ENCODE data around the gene BCL2L2.

DNA sequence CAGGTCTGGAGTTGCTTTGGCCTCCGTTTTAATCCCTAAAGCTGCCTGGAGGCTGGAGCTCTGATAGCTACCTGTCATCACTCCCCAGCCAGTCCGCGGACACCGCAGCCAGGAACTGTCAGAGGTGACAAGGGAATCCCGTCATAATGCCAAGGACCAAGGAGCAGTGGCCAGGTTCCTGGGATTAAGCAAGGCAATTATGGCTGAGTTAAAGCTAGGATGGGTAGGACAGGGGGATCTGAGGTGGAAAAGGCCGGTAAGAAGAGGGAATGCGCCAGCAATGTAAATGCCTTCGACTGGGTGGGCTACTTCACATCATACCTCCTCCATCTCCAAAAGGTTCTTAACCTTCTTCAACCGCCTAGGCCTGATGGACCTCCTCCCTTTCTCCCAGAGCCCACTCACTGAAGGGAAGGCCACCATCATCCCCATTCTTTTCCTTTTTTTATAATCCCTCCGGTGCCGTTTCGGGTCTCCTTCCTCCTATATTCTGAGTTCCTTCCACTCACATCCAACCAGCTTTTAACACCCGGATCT is 5.9 kb upstream of the BCL2L2 start:
- TF ChIP-seq, protein P1, sequence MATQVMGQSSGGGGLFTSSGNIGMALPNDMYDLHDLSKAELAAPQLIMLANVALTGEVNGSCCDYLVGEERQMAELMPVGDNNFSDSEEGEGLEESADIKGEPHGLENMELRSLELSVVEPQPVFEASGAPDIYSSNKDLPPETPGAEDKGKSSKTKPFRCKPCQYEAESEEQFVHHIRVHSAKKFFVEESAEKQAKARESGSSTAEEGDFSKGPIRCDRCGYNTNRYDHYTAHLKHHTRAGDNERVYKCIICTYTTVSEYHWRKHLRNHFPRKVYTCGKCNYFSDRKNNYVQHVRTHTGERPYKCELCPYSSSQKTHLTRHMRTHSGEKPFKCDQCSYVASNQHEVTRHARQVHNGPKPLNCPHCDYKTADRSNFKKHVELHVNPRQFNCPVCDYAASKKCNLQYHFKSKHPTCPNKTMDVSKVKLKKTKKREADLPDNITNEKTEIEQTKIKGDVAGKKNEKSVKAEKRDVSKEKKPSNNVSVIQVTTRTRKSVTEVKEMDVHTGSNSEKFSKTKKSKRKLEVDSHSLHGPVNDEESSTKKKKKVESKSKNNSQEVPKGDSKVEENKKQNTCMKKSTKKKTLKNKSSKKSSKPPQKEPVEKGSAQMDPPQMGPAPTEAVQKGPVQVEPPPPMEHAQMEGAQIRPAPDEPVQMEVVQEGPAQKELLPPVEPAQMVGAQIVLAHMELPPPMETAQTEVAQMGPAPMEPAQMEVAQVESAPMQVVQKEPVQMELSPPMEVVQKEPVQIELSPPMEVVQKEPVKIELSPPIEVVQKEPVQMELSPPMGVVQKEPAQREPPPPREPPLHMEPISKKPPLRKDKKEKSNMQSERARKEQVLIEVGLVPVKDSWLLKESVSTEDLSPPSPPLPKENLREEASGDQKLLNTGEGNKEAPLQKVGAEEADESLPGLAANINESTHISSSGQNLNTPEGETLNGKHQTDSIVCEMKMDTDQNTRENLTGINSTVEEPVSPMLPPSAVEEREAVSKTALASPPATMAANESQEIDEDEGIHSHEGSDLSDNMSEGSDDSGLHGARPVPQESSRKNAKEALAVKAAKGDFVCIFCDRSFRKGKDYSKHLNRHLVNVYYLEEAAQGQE (IDR thresholded peaks at IDR 0.05; ENCODE audit: insufficient replicate concordance, low read depth), result no peak
- TF ChIP-seq POLR2AphosphoS5 (IDR thresholded peaks at IDR 0.05; ENCODE audit: low read depth), result no peak
- TF ChIP-seq, protein P2, sequence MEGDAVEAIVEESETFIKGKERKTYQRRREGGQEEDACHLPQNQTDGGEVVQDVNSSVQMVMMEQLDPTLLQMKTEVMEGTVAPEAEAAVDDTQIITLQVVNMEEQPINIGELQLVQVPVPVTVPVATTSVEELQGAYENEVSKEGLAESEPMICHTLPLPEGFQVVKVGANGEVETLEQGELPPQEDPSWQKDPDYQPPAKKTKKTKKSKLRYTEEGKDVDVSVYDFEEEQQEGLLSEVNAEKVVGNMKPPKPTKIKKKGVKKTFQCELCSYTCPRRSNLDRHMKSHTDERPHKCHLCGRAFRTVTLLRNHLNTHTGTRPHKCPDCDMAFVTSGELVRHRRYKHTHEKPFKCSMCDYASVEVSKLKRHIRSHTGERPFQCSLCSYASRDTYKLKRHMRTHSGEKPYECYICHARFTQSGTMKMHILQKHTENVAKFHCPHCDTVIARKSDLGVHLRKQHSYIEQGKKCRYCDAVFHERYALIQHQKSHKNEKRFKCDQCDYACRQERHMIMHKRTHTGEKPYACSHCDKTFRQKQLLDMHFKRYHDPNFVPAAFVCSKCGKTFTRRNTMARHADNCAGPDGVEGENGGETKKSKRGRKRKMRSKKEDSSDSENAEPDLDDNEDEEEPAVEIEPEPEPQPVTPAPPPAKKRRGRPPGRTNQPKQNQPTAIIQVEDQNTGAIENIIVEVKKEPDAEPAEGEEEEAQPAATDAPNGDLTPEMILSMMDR (IDR thresholded peaks at IDR 0.05; ENCODE audit: insufficient read depth, low read length), result no peak
